GM12864 (cell line): ENCODE data around the gene GSN.

ENCODE experiments used
- DNase-seq: peaks from one replicate; pipeline ENCODE4 v3.0.0-alpha.2; 2011; ENCODE audit warnings: low read depth
- H3K4me3 ChIP-seq: 2 replicates; pipeline ENCODE4 v1.5.1; 2011; ENCODE audit warnings: mild to moderate bottlenecking, low read depth, low read length, control low read depth
- TF ChIP-seq, protein P1 (sequence below): IDR thresholded peaks from 2 replicates; pipeline ENCODE4 v1.5.1; 2011; ENCODE audit warnings: low read depth, mild to moderate bottlenecking, moderate library complexity, low read length, control low read depth, inconsistent platforms; ENCODE audit errors: missing control alignments

GSN gene

GRCh38 chr9:121225240-121225639 lies 42.7 kb upstream of the GSN start:
- no peak for DNase-seq
- no peak overlapping the region for H3K4me3 ChIP-seq
- TF ChIP-seq, protein P1, sequence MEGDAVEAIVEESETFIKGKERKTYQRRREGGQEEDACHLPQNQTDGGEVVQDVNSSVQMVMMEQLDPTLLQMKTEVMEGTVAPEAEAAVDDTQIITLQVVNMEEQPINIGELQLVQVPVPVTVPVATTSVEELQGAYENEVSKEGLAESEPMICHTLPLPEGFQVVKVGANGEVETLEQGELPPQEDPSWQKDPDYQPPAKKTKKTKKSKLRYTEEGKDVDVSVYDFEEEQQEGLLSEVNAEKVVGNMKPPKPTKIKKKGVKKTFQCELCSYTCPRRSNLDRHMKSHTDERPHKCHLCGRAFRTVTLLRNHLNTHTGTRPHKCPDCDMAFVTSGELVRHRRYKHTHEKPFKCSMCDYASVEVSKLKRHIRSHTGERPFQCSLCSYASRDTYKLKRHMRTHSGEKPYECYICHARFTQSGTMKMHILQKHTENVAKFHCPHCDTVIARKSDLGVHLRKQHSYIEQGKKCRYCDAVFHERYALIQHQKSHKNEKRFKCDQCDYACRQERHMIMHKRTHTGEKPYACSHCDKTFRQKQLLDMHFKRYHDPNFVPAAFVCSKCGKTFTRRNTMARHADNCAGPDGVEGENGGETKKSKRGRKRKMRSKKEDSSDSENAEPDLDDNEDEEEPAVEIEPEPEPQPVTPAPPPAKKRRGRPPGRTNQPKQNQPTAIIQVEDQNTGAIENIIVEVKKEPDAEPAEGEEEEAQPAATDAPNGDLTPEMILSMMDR = no peak

DNA sequence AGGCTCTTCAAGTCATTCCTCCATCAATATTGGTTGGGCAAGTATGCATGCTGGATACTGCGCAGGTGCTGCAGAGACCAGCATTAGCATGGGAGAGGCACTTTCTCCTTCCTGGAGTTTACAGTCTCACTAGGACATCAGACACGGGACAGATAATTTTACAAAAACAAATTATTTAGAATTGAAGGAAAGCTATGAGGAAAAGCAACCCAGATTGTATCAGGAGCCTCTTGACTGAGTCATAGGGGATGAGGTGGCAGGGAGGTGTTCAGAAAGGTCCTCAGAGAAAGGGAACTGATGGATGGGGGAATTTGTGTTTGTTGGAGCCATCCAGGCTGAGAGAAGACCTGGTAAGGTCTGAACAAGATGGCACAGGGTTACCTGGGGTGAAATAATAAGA lies 41.8 kb upstream of the GSN start:
- no peak overlapping the region for H3K4me3 ChIP-seq
- DNase-seq = no peak
- TF ChIP-seq, protein P1 = no peak

- DNase-seq = no peak
- TF ChIP-seq, protein P1 = no peak
- H3K4me3 ChIP-seq = no peak overlapping the region
These were observed 40.1 kb upstream of the GSN start for GRCh38 chr9:121227862-121228261.

GRCh38 chr9:121230256-121230655 lies 37.7 kb upstream of the GSN start:
- TF ChIP-seq, protein P1 = no peak
- H3K4me3 ChIP-seq = no peak overlapping the region
- no peak for DNase-seq

- no peak for DNase-seq
- TF ChIP-seq, protein P1 = no peak
- H3K4me3 ChIP-seq = no peak overlapping the region
These were observed 35.7 kb upstream of the GSN start for GRCh38 chr9:121232251-121232650.

DNA sequence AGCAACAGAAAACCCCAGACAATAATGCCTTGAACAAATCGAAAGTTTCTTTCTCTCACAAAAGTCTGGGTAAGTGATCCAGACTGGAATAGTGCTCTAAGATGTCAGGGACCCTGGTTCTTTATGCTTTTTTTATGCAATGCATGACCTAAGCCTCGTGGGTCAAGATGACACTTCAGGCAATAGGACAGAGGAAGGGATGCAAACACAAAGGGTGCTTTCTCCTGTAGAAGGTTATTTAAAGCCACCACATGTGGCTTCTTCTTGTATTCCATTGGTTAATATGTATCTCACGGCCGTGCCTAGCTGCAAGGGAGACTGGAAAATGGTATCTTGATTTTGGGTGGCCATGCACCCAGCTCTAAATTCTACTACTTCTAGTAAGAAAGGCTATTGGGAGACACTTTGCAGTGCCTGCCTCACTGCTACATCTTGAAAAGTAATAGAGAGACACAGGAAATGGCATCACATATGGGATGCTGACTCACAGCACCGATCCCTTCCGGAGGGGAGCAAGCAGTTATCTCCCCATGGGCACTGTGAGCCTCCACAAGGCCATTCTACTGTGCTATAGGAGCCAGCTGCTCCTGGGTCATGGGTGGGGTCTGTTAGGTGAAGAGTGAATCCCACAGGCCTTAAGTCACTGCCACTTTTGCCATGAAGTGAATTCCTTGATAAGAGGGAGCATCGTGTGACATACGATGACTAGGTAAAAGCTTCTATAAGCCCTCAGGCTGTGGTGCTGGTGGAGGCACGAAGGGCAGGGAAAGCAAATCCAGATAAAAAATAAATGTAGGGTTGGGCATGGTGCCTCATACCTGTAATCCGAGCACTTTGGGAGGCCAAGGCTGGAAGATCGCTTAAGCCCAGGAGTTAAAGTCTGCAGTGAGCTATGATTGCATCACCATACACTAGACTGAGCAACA lies 33.8 kb upstream of the GSN start:
- TF ChIP-seq, protein P1 = no peak
- H3K4me3 ChIP-seq = no peak overlapping the region
- no peak for DNase-seq

DNA sequence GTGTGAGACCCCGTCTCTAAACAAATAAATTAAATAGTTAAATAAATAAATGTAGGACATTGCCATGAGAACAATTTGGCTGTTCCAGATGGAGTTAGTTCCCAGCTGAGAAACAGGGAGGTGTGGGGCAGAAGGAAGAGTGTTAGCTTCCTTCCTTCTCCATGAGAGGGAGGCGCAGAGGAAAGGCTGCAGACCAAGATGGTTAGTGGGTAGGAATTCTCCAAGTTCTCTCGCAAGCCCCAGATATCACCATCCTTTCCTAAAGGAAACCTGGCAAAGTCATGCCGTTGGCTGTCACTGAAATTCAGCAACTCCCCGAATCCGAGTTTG lies 33.2 kb upstream of the GSN start:
- DNase-seq = no peak
- TF ChIP-seq, protein P1 = no peak
- H3K4me3 ChIP-seq = no peak overlapping the region
